OCI-LY7 (cell line): Measurements from ENCODE around the gene ALK.

ENCODE experiments used
- CTCF ChIP-seq: fragments of 200-600 bp; sonication (generic); conservative IDR thresholded peaks from 2 replicates; pipeline ENCODE4 v1.5.1; 2014; ENCODE audit warnings: mild to moderate bottlenecking, antibody characterized with exemption, low read length, moderate library complexity, mixed read lengths
- EZH2phosphoT487 ChIP-seq: fragments of 200-600 bp; sonication (generic); IDR thresholded peaks from 2 replicates; pipeline ENCODE4 v1.6.1; 2018; ENCODE audit warnings: low read depth, borderline replicate concordance, mild to moderate bottlenecking, mixed run types, antibody characterized with exemption, low read length, moderate library complexity, mixed read lengths

GRCh38 chr2:29526587-29527586 lies 394.5 kb downstream of the ALK start:
- TF ChIP-seq CTCF, result no peak
- TF ChIP-seq EZH2phosphoT487, result no peak
